ENCODE data around the gene ASCC2. TPM values are rescaled to one million over a fixed set of nuclear protein-coding genes. Genes with fewer than 3 reads are reported as not detected.
A peak's percentile ranks its signal among the peaks of the same experiment; 100 is the strongest.

The ASCC2 gene
- total and polyA plus RNA-seq, 2 experiments from 2014 or later: 30.5 to 31.3 TPM

GRCh38 chr22:29780220-29780619, 57.9 kb downstream of the ASCC2 start:
- no peaks in the 10 kb centered on the region for H3K36me3 ChIP-seq (ENCODE audit: insufficient read depth)
- H4K20me1 ChIP-seq (replicated peaks; ENCODE audit: insufficient read depth): no peaks in the 10 kb centered on the region
- ATAC-seq (no peak), DNase-seq (ENCODE audit: low spot score) (no peak)
- H3K27ac ChIP-seq (ENCODE audit: low read depth): no peak overlapping the region
- H3K4me3 ChIP-seq: no peak overlapping the region
- H3K4me1 Mint-ChIP-seq: peaks cover 9% of the 10 kb centered on the region
- H3K27ac Mint-ChIP-seq: no peak overlapping the region
- no peaks in the 10 kb centered on the region for H3K9me2 ChIP-seq (ENCODE audit: insufficient read depth)
- H3K4me3 Mint-ChIP-seq: no peak overlapping the region
- H3K4me2 ChIP-seq: no peak overlapping the region
- no peak for TF ChIP-seq ETS1 (IDR thresholded peaks at IDR 0.05)
- H3K9me3 Mint-ChIP-seq: no peaks in the 10 kb centered on the region
- no peaks in the 10 kb centered on the region for H3K4me1 ChIP-seq (ENCODE audit: insufficient read depth)
- H2AFZ ChIP-seq: no peak overlapping the region; the same call in 1 of the 2 replicates
- H3K27me3 Mint-ChIP-seq (ENCODE audit: insufficient read depth, low read depth, poor library complexity): peaks cover 4% of the 10 kb centered on the region
- H3F3A ChIP-seq (replicated peaks; ENCODE audit: low read depth): no peaks in the 10 kb centered on the region
- H3K36me3 Mint-ChIP-seq (ENCODE audit: low read depth): no peaks in the 10 kb centered on the region; the same call in 2 of the 3 replicates
- no peaks in the 10 kb centered on the region for H3K79me2 ChIP-seq (replicated peaks; ENCODE audit: insufficient read depth)
- H3K27me3 ChIP-seq (ENCODE audit: insufficient read depth): no peaks in the 10 kb centered on the region

- no peak overlapping the region for H3K27ac Mint-ChIP-seq
Observed at GRCh38 chr22:29773233-29773632, 64.8 kb downstream of the ASCC2 start.

More at GRCh38 chr22:29773233-29773632, 64.8 kb downstream of the ASCC2 start:
- Mint-ChIP-seq H3K27me3 (ENCODE audit: insufficient read depth, low read depth, poor library complexity) (peaks cover 5% of the 10 kb centered on the region), H3K9me3 (no peaks in the 10 kb centered on the region), H3K4me3 (no peak overlapping the region), H3K4me1 (peaks cover 3% of the 10 kb centered on the region; the same call in 2 of the 3 replicates), H3K36me3 (ENCODE audit: low read depth) (peaks cover 21% of the 10 kb centered on the region)
- ATAC-seq (peak; percentile 80), DNase-seq (ENCODE audit: low spot score) (no peak)
- Histone ChIP-seq H3F3A (replicated peaks; ENCODE audit: low read depth) (peaks cover 4% of the 10 kb centered on the region; the same call in 1 of the 2 replicates), H2AFZ (no peak overlapping the region), H3K9me2 (ENCODE audit: insufficient read depth) (no peaks in the 10 kb centered on the region), H3K4me2 (no peak overlapping the region), H4K20me1 (replicated peaks; ENCODE audit: insufficient read depth) (no peaks in the 10 kb centered on the region; the same call in 1 of the 2 replicates), H3K27ac (ENCODE audit: low read depth) (no peak overlapping the region), H3K27me3 (ENCODE audit: insufficient read depth) (no peaks in the 10 kb centered on the region), H3K4me1 (ENCODE audit: insufficient read depth) (peaks cover 3% of the 10 kb centered on the region), H3K4me3 (no peak overlapping the region), H3K36me3 (ENCODE audit: insufficient read depth) (no peaks in the 10 kb centered on the region), H3K79me2 (replicated peaks; ENCODE audit: insufficient read depth) (peaks cover 8% of the 10 kb centered on the region)
- TF ChIP-seq, protein P1, sequence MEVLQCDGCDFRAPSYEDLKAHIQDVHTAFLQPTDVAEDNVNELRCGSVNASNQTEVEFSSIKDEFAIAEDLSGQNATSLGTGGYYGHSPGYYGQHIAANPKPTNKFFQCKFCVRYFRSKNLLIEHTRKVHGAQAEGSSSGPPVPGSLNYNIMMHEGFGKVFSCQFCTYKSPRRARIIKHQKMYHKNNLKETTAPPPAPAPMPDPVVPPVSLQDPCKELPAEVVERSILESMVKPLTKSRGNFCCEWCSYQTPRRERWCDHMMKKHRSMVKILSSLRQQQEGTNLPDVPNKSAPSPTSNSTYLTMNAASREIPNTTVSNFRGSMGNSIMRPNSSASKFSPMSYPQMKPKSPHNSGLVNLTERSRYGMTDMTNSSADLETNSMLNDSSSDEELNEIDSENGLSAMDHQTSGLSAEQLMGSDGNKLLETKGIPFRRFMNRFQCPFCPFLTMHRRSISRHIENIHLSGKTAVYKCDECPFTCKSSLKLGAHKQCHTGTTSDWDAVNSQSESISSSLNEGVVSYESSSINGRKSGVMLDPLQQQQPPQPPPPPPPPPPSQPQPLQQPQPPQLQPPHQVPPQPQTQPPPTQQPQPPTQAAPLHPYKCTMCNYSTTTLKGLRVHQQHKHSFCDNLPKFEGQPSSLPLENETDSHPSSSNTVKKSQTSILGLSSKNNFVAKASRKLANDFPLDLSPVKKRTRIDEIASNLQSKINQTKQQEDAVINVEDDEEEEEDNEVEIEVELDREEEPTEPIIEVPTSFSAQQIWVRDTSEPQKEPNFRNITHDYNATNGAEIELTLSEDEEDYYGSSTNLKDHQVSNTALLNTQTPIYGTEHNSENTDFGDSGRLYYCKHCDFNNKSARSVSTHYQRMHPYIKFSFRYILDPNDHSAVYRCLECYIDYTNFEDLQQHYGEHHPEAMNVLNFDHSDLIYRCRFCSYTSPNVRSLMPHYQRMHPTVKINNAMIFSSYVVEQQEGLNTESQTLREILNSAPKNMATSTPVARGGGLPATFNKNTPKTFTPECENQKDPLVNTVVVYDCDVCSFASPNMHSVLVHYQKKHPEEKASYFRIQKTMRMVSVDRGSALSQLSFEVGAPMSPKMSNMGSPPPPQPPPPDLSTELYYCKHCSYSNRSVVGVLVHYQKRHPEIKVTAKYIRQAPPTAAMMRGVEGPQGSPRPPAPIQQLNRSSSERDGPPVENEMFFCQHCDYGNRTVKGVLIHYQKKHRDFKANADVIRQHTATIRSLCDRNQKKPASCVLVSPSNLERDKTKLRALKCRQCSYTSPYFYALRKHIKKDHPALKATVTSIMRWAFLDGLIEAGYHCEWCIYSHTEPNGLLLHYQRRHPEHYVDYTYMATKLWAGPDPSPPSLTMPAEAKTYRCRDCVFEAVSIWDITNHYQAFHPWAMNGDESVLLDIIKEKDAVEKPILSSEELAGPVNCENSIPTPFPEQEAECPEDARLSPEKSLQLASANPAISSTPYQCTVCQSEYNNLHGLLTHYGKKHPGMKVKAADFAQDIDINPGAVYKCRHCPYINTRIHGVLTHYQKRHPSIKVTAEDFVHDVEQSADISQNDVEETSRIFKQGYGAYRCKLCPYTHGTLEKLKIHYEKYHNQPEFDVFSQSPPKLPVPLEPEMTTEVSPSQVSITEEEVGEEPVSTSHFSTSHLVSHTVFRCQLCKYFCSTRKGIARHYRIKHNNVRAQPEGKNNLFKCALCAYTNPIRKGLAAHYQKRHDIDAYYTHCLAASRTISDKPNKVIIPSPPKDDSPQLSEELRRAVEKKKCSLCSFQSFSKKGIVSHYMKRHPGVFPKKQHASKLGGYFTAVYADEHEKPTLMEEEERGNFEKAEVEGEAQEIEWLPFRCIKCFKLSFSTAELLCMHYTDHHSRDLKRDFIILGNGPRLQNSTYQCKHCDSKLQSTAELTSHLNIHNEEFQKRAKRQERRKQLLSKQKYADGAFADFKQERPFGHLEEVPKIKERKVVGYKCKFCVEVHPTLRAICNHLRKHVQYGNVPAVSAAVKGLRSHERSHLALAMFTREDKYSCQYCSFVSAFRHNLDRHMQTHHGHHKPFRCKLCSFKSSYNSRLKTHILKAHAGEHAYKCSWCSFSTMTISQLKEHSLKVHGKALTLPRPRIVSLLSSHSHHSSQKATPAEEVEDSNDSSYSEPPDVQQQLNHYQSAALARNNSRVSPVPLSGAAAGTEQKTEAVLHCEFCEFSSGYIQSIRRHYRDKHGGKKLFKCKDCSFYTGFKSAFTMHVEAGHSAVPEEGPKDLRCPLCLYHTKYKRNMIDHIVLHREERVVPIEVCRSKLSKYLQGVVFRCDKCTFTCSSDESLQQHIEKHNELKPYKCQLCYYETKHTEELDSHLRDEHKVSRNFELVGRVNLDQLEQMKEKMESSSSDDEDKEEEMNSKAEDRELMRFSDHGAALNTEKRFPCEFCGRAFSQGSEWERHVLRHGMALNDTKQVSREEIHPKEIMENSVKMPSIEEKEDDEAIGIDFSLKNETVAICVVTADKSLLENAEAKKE (CRISPR knock-in tag; IDR thresholded peaks at IDR 0.05): no peak
- TF ChIP-seq CTCF (conservative IDR thresholded peaks at IDR 0.05; ENCODE audit: low read depth in 2 of 2): no peak
- TF ChIP-seq EZH2 (IDR thresholded peaks at IDR 0.05; ENCODE audit: low read depth, unreplicated experiment): no peak
- TF ChIP-seq POLR2AphosphoS5 (IDR thresholded peaks at IDR 0.05; ENCODE audit: low read depth): no peak
- no peak for TF ChIP-seq JUNB (IDR thresholded peaks at IDR 0.05; ENCODE audit: unreplicated experiment)
- TF ChIP-seq EZH2phosphoT487 (IDR thresholded peaks at IDR 0.05; ENCODE audit: unreplicated experiment): no peak
- TF ChIP-seq CREB1 (CRISPR knock-in tag; IDR thresholded peaks at IDR 0.05; ENCODE audit: low read depth): no peak
- TF ChIP-seq REST (IDR thresholded peaks at IDR 0.05; ENCODE audit: unreplicated experiment): no peak
